HCT116 (cell line): ENCODE data around the gene TMEM156. TPM values are rescaled to one million over a fixed set of nuclear protein-coding genes. Genes with fewer than 3 reads are reported as not detected.

Experiments
- ATAC-seq: fragments of 200-7000 bp; cut with Tn5 transposase; 2 replicates; pipeline ENCODE4 v1.9.1; 2020; ENCODE audit warnings: mild to moderate bottlenecking, moderate library complexity
- BruUV-seq: library from RNA; stranded (reverse); fragments of 400-500 nt; replicated peaks from 2 replicates; lab custom pipeline; 2021; lab: Mats Ljungman, UMichigan
- CTCF ChIA-PET: fragments of 300-600 bp; sonication (Branson Sonifier 250); formaldehyde crosslinking; loops from one replicate; lab custom pipeline; 2021; ENCODE audit warnings: antibody characterized with exemption; lab: Charles Lee
- POLR2A ChIA-PET: fragments of 300-600, 350-600 bp; sonication (Branson Sonifier 250); formaldehyde crosslinking; loops from one replicate; lab custom pipeline; 2021; ENCODE audit warnings: antibody characterized with exemption; lab: Charles Lee
- RAD21 ChIA-PET, 2 experiments: fragments of 300-600 bp; sonication (Branson Sonifier 250); formaldehyde crosslinking; loops; one replicate each; lab custom pipeline; 2023; ENCODE audit warnings: low total read pairs in 2 of 2; ENCODE audit not compliant: uncharacterized antibody in 2 of 2, unreplicated experiment in 2 of 2, low non-redundant PET in 1 of 2; lab: Charles Lee
- DNase-seq: peaks from one replicate; pipeline ENCODE4 v3.0.0-alpha.2; 2010; ENCODE audit warnings: low read depth, low spot score
- H2AFZ ChIP-seq: fragments of 200-600 bp; shearing (Covaris generic), sonication (generic); 2 replicates; pipeline ENCODE4 v1.6.1; 2017; ENCODE audit warnings: low read depth, mixed run types, mixed read lengths, antibody characterized with exemption, low read length; ENCODE audit not compliant: poor library complexity, severe bottlenecking
- H3K27ac ChIP-seq: 2 replicates; pipeline ENCODE4 v1.5.1; 2012; ENCODE audit warnings: low read depth, low read length
- H3K27me3 ChIP-seq: fragments of 200-600 bp; sonication (generic); 2 replicates; pipeline ENCODE4 v1.6.1; 2016; ENCODE audit warnings: mixed run types, low read length, mixed read lengths; ENCODE audit not compliant: insufficient read depth
- H3K36me3 ChIP-seq, 2 experiments: fragments of 200-500 bp in 1 of 2; fragments of 200-600 bp in 1 of 2; sonication (Bioruptor generic) in 1 of 2; sonication (generic) in 1 of 2; 2 replicates each; pipeline versions ENCODE4 v1.5.1 to v1.6.1; 2014 to 2016; ENCODE audit warnings: low read length in 2 of 2, inconsistent platforms in 1 of 2, mixed read lengths in 1 of 2, mixed run types in 1 of 2; ENCODE audit not compliant: insufficient read depth in 2 of 2, control insufficient read depth in 1 of 2
- H3K4me1 ChIP-seq, 2 experiments: fragments of 200-600 bp in 1 of 2; sonication (generic) in 1 of 2; 2 replicates each; pipeline versions ENCODE4 v1.5.1 to v1.6.1; 2012 to 2017; ENCODE audit warnings: low read length in 2 of 2, inconsistent platforms in 1 of 2, mild to moderate bottlenecking in 1 of 2, mixed read lengths in 1 of 2, mixed run types in 1 of 2, moderate library complexity in 1 of 2; ENCODE audit not compliant: insufficient read depth in 2 of 2, control insufficient read depth in 1 of 2
- H3K4me2 ChIP-seq: fragments of 200-600 bp; sonication (generic); 2 replicates; pipeline ENCODE4 v1.6.1; 2017; ENCODE audit warnings: mixed run types, low read length, mixed read lengths
- H3K4me3 ChIP-seq, 2 experiments: fragments of 200-600 bp in 1 of 2; sonication (generic) in 1 of 2; replicated peaks in 1 of 2; 2 replicates each; pipeline ENCODE4 v1.5.1; 2011 to 2016; ENCODE audit warnings: low read length in 2 of 2, control low read depth in 1 of 2, low read depth in 1 of 2, mild to moderate bottlenecking in 1 of 2, mixed read lengths in 1 of 2, mixed run types in 1 of 2
- H3K79me2 ChIP-seq: fragments of 200-600 bp; sonication (generic); 2 replicates; pipeline ENCODE4 v1.6.1; 2017; ENCODE audit warnings: mild to moderate bottlenecking, mixed run types, low read length, moderate library complexity, mixed read lengths; ENCODE audit not compliant: insufficient read depth
- H3K9ac ChIP-seq: fragments of 200-600 bp; sonication (generic); 2 replicates; pipeline ENCODE4 v1.6.1; 2016; ENCODE audit warnings: low read length, mixed read lengths
- H3K9me2 ChIP-seq: fragments of 200-600 bp; sonication (generic), shearing (Covaris generic); 2 replicates; pipeline ENCODE4 v1.6.1; 2017; ENCODE audit warnings: mixed run types, mild to moderate bottlenecking, moderate library complexity; ENCODE audit not compliant: insufficient read depth
- H3K9me3 ChIP-seq, 2 experiments: fragments of 200-500 bp in 1 of 2; fragments of 200-600 bp in 1 of 2; sonication (Bioruptor generic) in 1 of 2; sonication (generic) in 1 of 2; 2 replicates each; pipeline ENCODE4 v1.6.1; 2014 to 2017; ENCODE audit warnings: low read length in 2 of 2, mixed read lengths in 2 of 2, inconsistent platforms in 1 of 2, low read depth in 1 of 2, mild to moderate bottlenecking in 1 of 2, mixed run types in 1 of 2, moderate library complexity in 1 of 2; ENCODE audit not compliant: control insufficient read depth in 1 of 2, insufficient read depth in 1 of 2
- H4K20me1 ChIP-seq: fragments of 200-600 bp; sonication (generic), shearing (Covaris generic); 2 replicates; pipeline ENCODE4 v1.6.1; 2017; ENCODE audit warnings: mixed run types, mild to moderate bottlenecking, moderate library complexity; ENCODE audit not compliant: insufficient read depth
- ATF3 ChIP-seq: IDR thresholded peaks from 2 replicates; pipeline ENCODE4 v1.6.1; 2012
- CBX3 ChIP-seq: IDR thresholded peaks from 2 replicates; pipeline ENCODE4 v1.6.1; 2012; ENCODE audit warnings: low read depth
- CEBPB ChIP-seq: IDR thresholded peaks from 2 replicates; pipeline ENCODE4 v1.6.1; 2012; ENCODE audit warnings: low read depth
- EGR1 ChIP-seq: IDR thresholded peaks from 2 replicates; pipeline ENCODE4 v1.6.1; 2012; ENCODE audit warnings: low read depth
- ELF1 ChIP-seq: IDR thresholded peaks from 2 replicates; pipeline ENCODE4 v1.6.1; 2012; ENCODE audit warnings: low read depth, borderline replicate concordance
- EZH2 ChIP-seq: fragments of 200-600 bp; sonication (generic); IDR thresholded peaks from 2 replicates; pipeline ENCODE4 v1.6.1; 2017; ENCODE audit warnings: antibody characterized with exemption, mixed run types
- EZH2phosphoT487 ChIP-seq: fragments of 200-600 bp; IDR thresholded peaks from 2 replicates; pipeline ENCODE4 v1.6.1; 2018; ENCODE audit warnings: antibody characterized with exemption, borderline replicate concordance
- FOSL1 ChIP-seq: IDR thresholded peaks from 2 replicates; pipeline ENCODE4 v1.6.1; 2012; ENCODE audit warnings: low read depth
- JUND ChIP-seq: IDR thresholded peaks from 2 replicates; pipeline ENCODE4 v1.6.1; 2012
- MAX ChIP-seq: IDR thresholded peaks from 2 replicates; pipeline ENCODE4 v1.6.1; 2012
- POLR2A ChIP-seq: IDR thresholded peaks from 2 replicates; pipeline ENCODE4 v1.7.0; 2011; ENCODE audit warnings: borderline replicate concordance; ENCODE audit not compliant: insufficient read depth, insufficient read length; ENCODE audit errors: extremely low read depth
- POLR2AphosphoS5 ChIP-seq: IDR thresholded peaks from 2 replicates; pipeline ENCODE4 v1.6.1; 2011; ENCODE audit warnings: mild to moderate bottlenecking, low read depth, low read length, moderate library complexity
- SIN3A ChIP-seq: IDR thresholded peaks from 2 replicates; pipeline ENCODE4 v1.6.1; 2012; ENCODE audit warnings: low read depth
- SRF ChIP-seq: IDR thresholded peaks from 2 replicates; pipeline ENCODE4 v1.6.1; 2012; ENCODE audit warnings: low read depth
- TCF7L2 ChIP-seq: IDR thresholded peaks from 2 replicates; pipeline ENCODE4 v1.7.0; 2011; ENCODE audit warnings: borderline replicate concordance, inconsistent platforms; ENCODE audit not compliant: insufficient read depth, insufficient read length; ENCODE audit errors: extremely low read depth
- YY1 ChIP-seq: IDR thresholded peaks from 2 replicates; pipeline ENCODE4 v1.6.1; 2011; ENCODE audit warnings: low read length, low read depth, moderate library complexity, mild to moderate bottlenecking; ENCODE audit not compliant: insufficient replicate concordance; ENCODE audit errors: extremely low read depth
- ZNF274 ChIP-seq: fragments of 200-500 bp; sonication (Bioruptor generic); IDR thresholded peaks from 2 replicates; pipeline ENCODE4 v1.6.1; 2014; ENCODE audit warnings: mild to moderate bottlenecking, low read depth, low read length, inconsistent platforms
- intact Hi-C: fragments of 100-400 bp; cut with micrococcal nuclease; formaldehyde crosslinking; loops from 2 replicates; pipeline ENCODE4 v1.10.0; 2022
- total RNA-seq: library from RNA; stranded (reverse); gene quantifications from one replicate; pipeline ENCODE4 v1.2.1, GENCODE V29; 2021; ENCODE audit not compliant: unreplicated experiment
- TF ChIP-seq, protein P1 (sequence below): IDR thresholded peaks from 2 replicates; pipeline ENCODE4 v1.6.1; 2011; ENCODE audit warnings: mild to moderate bottlenecking, low read length, moderate library complexity; ENCODE audit not compliant: insufficient replicate concordance; ENCODE audit errors: extremely low read depth
- TF ChIP-seq, protein P2 (sequence below): IDR thresholded peaks from 2 replicates; pipeline ENCODE4 v1.6.1; 2012; ENCODE audit warnings: low read depth

TMEM156 gene
- total RNA-seq, 1 experiment from 2014 or later, result 0.22 TPM

- BruUV-seq, result no TSS peak
These were observed 105.3 kb downstream of the TMEM156 start for GRCh38 chr4:38926896-38927295.

More at GRCh38 chr4:38926896-38927295, 105.3 kb downstream of the TMEM156 start:
- no peak overlapping the region for H3K9ac ChIP-seq
- ChIA-PET CTCF (no interaction called here), POLR2A (no interaction called here), RAD21 (no interaction called here)
- DNase-seq (no peak), ATAC-seq (no peak)
- H3K27ac ChIP-seq, result no peak overlapping the region
- no peak overlapping the region for H3K4me3 ChIP-seq
- H3K27me3 ChIP-seq, result no peaks in the 10 kb centered on the region
- H2AFZ ChIP-seq, result no peak overlapping the region
- intact Hi-C loops, result no loop called here
- H3K79me2 ChIP-seq, result no peaks in the 10 kb centered on the region
- 0 out of 4 replicates have a peak, but pooled peaks cover 0 to 2% of the 10 kb centered on the region in 2 experiments for H3K36me3 ChIP-seq
- no peak for TF ChIP-seq POLR2A
- TF ChIP-seq, protein P1, sequence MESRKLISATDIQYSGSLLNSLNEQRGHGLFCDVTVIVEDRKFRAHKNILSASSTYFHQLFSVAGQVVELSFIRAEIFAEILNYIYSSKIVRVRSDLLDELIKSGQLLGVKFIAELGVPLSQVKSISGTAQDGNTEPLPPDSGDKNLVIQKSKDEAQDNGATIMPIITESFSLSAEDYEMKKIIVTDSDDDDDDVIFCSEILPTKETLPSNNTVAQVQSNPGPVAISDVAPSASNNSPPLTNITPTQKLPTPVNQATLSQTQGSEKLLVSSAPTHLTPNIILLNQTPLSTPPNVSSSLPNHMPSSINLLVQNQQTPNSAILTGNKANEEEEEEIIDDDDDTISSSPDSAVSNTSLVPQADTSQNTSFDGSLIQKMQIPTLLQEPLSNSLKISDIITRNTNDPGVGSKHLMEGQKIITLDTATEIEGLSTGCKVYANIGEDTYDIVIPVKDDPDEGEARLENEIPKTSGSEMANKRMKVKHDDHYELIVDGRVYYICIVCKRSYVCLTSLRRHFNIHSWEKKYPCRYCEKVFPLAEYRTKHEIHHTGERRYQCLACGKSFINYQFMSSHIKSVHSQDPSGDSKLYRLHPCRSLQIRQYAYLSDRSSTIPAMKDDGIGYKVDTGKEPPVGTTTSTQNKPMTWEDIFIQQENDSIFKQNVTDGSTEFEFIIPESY, result no peak
- TF ChIP-seq ELF1, result no peak
- TF ChIP-seq MAX, result no peak
- TF ChIP-seq TCF7L2, result no peak
- TF ChIP-seq SRF, result no peak
- TF ChIP-seq EGR1, result no peak
- TF ChIP-seq EZH2, result no peak
- TF ChIP-seq EZH2phosphoT487, result no peak
- TF ChIP-seq SIN3A, result no peak
- TF ChIP-seq, protein P2, sequence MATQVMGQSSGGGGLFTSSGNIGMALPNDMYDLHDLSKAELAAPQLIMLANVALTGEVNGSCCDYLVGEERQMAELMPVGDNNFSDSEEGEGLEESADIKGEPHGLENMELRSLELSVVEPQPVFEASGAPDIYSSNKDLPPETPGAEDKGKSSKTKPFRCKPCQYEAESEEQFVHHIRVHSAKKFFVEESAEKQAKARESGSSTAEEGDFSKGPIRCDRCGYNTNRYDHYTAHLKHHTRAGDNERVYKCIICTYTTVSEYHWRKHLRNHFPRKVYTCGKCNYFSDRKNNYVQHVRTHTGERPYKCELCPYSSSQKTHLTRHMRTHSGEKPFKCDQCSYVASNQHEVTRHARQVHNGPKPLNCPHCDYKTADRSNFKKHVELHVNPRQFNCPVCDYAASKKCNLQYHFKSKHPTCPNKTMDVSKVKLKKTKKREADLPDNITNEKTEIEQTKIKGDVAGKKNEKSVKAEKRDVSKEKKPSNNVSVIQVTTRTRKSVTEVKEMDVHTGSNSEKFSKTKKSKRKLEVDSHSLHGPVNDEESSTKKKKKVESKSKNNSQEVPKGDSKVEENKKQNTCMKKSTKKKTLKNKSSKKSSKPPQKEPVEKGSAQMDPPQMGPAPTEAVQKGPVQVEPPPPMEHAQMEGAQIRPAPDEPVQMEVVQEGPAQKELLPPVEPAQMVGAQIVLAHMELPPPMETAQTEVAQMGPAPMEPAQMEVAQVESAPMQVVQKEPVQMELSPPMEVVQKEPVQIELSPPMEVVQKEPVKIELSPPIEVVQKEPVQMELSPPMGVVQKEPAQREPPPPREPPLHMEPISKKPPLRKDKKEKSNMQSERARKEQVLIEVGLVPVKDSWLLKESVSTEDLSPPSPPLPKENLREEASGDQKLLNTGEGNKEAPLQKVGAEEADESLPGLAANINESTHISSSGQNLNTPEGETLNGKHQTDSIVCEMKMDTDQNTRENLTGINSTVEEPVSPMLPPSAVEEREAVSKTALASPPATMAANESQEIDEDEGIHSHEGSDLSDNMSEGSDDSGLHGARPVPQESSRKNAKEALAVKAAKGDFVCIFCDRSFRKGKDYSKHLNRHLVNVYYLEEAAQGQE, result no peak
- no peak for TF ChIP-seq CEBPB
- TF ChIP-seq JUND, result no peak
- no peak for TF ChIP-seq YY1
- TF ChIP-seq CBX3, result no peak
- no peak for TF ChIP-seq POLR2AphosphoS5
- TF ChIP-seq FOSL1, result no peak
- no peak for TF ChIP-seq ZNF274
- no peak for TF ChIP-seq ATF3
- no peaks in the 10 kb centered on the region for H3K4me1 ChIP-seq
- H3K9me2 ChIP-seq, result no peaks in the 10 kb centered on the region
- H3K9me3 ChIP-seq, result no peaks in the 10 kb centered on the region
- no peaks in the 10 kb centered on the region for H4K20me1 ChIP-seq
- H3K4me2 ChIP-seq, result no peak overlapping the region
